Thyroid gland (tissue), 4 donors: Measurements from ENCODE around the gene PAFAH1B1.

Experiments
- CTCF ChIP-seq, 6 experiments: fragments of 200-600 bp in 3 of 6; fragments of 450-650 bp in 3 of 6; sonication (generic) in 3 of 6; IDR thresholded peaks; one replicate each; pipeline ENCODE4 v1.5.1; 2016 to 2019; ENCODE audit warnings: antibody characterized with exemption in 6 of 6, mild to moderate bottlenecking in 2 of 6, inconsistent platforms in 1 of 6, moderate library complexity in 1 of 6
- POLR2A ChIP-seq, 2 donors: fragments of 450-650 bp; IDR thresholded peaks; one replicate each; pipeline ENCODE4 v1.6.1; 2017; ENCODE audit warnings: antibody characterized with exemption in 2 of 2, mild to moderate bottlenecking in 2 of 2, moderate library complexity in 1 of 2

GRCh38 chr17:2647957-2648356, 54.5 kb downstream of the PAFAH1B1 start:
- no peak for TF ChIP-seq POLR2A (IDR thresholded peaks at IDR 0.05)
- no peak for TF ChIP-seq CTCF (IDR thresholded peaks at IDR 0.05)
